DOHH2 (cell line): Measurements from ENCODE around the gene GABARAPL2.
"Not testable (repeated sequence)": the region's sequence is repeated elsewhere in the genome, so short reads cannot be mapped to it uniquely, and the experiment has no call there.

Experiments used
- H3F3A ChIP-seq: fragments of 200-600 bp; sonication (generic), shearing (Covaris generic); 2 replicates; pipeline ENCODE4 v1.6.0; 2016; ENCODE audit warnings: antibody characterized with exemption, mild to moderate bottlenecking; ENCODE audit not compliant: control insufficient read depth, insufficient read depth
- H3K27ac ChIP-seq: fragments of 200-600 bp; sonication (generic); 2 replicates; pipeline ENCODE4 v1.5.1; 2014; ENCODE audit warnings: low read depth, mild to moderate bottlenecking, low read length, moderate library complexity
- H3K27me3 ChIP-seq: fragments of 200-600 bp; sonication (generic); 2 replicates; pipeline ENCODE4 v1.6.1; 2014; ENCODE audit warnings: mild to moderate bottlenecking, low read length, mixed read lengths; ENCODE audit not compliant: control insufficient read depth
- H3K36me3 ChIP-seq: fragments of 200-600 bp; sonication (generic); 2 replicates; pipeline ENCODE4 v1.6.1; 2014; ENCODE audit warnings: mild to moderate bottlenecking, low read length, moderate library complexity, mixed read lengths; ENCODE audit not compliant: control insufficient read depth
- H3K4me1 ChIP-seq: fragments of 200-600 bp; sonication (generic); 2 replicates; pipeline ENCODE4 v1.6.1; 2014; ENCODE audit warnings: mild to moderate bottlenecking, low read length, mixed read lengths; ENCODE audit not compliant: control insufficient read depth
- H3K4me2 ChIP-seq: fragments of 200-600 bp; sonication (generic); 2 replicates; pipeline ENCODE4 v1.6.0; 2014; ENCODE audit warnings: mild to moderate bottlenecking, low read length, moderate library complexity
- H3K4me3 ChIP-seq: fragments of 200-600 bp; sonication (generic); 2 replicates; pipeline ENCODE4 v1.5.1; 2014; ENCODE audit warnings: mild to moderate bottlenecking, low read length, mixed read lengths
- H3K79me2 ChIP-seq: fragments of 200-600 bp; sonication (generic); 2 replicates; pipeline ENCODE4 v1.6.1; 2014; ENCODE audit warnings: mild to moderate bottlenecking, low read length, mixed read lengths; ENCODE audit not compliant: control insufficient read depth
- H3K9me2 ChIP-seq: fragments of 200-600 bp; sonication (generic); replicated peaks from 2 replicates; pipeline ENCODE4 v1.6.1; 2014; ENCODE audit warnings: mild to moderate bottlenecking, low read length, mixed read lengths; ENCODE audit not compliant: control insufficient read depth
- H3K9me3 ChIP-seq: fragments of 200-600 bp; sonication (generic); 2 replicates; pipeline ENCODE4 v1.6.1; 2014; ENCODE audit warnings: antibody characterized with exemption, low read length, mixed read lengths; ENCODE audit not compliant: control insufficient read depth, insufficient read depth
- H4K20me1 ChIP-seq: fragments of 200-600 bp; sonication (generic); 2 replicates; pipeline ENCODE4 v1.6.0; 2014; ENCODE audit warnings: low read depth, mild to moderate bottlenecking, antibody characterized with exemption, low read length, moderate library complexity; ENCODE audit not compliant: control insufficient read depth, insufficient read depth
- EZH2phosphoT487 ChIP-seq: fragments of 200-600 bp; sonication (generic); IDR thresholded peaks from 2 replicates; pipeline ENCODE4 v1.6.1; 2017; ENCODE audit warnings: borderline replicate concordance, mild to moderate bottlenecking, antibody characterized with exemption, low read length, moderate library complexity, mixed read lengths
- TF ChIP-seq, protein P1 (sequence below): fragments of 200-600 bp; sonication (generic); IDR thresholded peaks from one replicate; pipeline ENCODE4 v1.5.1; 2014; ENCODE audit warnings: antibody characterized with exemption, mild to moderate bottlenecking, low read depth, low read length; ENCODE audit not compliant: poor library complexity, severe bottlenecking

The GABARAPL2 gene

DNA sequence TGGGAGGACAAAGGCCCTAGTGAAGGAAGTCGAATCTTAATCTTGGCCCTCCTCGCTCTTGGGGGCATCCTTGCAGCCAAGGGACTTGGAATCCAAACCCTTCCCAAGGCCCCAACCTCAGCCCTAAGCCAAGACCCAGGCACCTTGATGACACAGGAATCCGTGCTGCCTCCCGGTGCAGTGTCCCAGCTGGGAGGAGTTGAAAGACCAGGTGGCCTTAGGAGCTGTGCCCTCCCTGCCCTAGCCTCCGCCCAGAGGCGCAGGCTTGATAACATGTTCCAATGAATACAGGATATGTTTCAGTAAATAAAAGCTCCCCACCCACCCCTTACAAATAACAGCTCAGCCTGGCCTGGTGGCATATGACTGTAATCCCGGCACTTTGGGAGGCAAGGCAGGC lies 30.3 kb upstream of the GABARAPL2 start, which contains the start of gene CHST5:
Gene CHST5, minus strand, starts transcription at position 208 of the 400 bp plus-strand sequence. CDS start 5,724 bp downstream, outside the sequence.
- Histone ChIP-seq H3K4me2 (no peak within 1 kb of the TSS), H3K27me3 (no peaks in the 10 kb centered on the region), H4K20me1 (no peaks in the 10 kb centered on the region), H3K9me3 (no peaks in the 10 kb centered on the region), H3K27ac (no peak within 1 kb of the TSS), H3K9me2 (no peaks in the 10 kb centered on the region), H3K4me1 (no peaks in the 10 kb centered on the region), H3K79me2 (no peaks in the 10 kb centered on the region), H3K36me3 (peaks cover 7% of the 10 kb centered on the region), H3K4me3 (no peak within 1 kb of the TSS), H3F3A (no peaks in the 10 kb centered on the region)
- TF ChIP-seq, protein P1, sequence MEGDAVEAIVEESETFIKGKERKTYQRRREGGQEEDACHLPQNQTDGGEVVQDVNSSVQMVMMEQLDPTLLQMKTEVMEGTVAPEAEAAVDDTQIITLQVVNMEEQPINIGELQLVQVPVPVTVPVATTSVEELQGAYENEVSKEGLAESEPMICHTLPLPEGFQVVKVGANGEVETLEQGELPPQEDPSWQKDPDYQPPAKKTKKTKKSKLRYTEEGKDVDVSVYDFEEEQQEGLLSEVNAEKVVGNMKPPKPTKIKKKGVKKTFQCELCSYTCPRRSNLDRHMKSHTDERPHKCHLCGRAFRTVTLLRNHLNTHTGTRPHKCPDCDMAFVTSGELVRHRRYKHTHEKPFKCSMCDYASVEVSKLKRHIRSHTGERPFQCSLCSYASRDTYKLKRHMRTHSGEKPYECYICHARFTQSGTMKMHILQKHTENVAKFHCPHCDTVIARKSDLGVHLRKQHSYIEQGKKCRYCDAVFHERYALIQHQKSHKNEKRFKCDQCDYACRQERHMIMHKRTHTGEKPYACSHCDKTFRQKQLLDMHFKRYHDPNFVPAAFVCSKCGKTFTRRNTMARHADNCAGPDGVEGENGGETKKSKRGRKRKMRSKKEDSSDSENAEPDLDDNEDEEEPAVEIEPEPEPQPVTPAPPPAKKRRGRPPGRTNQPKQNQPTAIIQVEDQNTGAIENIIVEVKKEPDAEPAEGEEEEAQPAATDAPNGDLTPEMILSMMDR: no peak

DNA sequence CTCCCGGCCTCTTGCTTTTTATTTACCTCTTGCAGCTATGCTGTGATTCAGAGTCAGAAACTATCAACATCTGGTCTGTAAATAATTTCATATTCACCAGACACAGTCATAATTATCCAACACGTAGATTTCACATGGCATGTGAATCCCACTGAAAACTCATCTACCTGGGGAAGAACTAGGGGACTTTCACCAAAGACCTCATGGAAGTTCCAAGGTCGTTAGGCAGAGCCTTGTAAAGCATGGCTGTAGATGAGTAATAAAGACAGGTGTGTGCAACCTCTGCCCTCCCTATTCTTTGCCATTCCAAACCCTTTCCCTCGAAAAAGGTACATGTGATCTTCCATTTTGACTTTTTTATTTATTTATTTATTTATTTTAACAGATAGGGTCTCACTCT lies 28.4 kb upstream of the GABARAPL2 start:
- no peaks in the 10 kb centered on the region for H3K27me3 ChIP-seq
- H3K4me2 ChIP-seq: no peak overlapping the region
- H3K9me2 ChIP-seq: no peaks in the 10 kb centered on the region
- H3K4me3 ChIP-seq: no peak overlapping the region
- TF ChIP-seq, protein P1: no peak
- no peak for TF ChIP-seq EZH2phosphoT487
- H3K4me1 ChIP-seq: no peaks in the 10 kb centered on the region
- H3K27ac ChIP-seq: no peak overlapping the region
- H3K9me3 ChIP-seq: no peaks in the 10 kb centered on the region
- no peaks in the 10 kb centered on the region for H4K20me1 ChIP-seq
- H3K36me3 ChIP-seq: peaks cover 12% of the 10 kb centered on the region
- H3K79me2 ChIP-seq: no peaks in the 10 kb centered on the region
- H3F3A ChIP-seq: no peaks in the 10 kb centered on the region

DNA sequence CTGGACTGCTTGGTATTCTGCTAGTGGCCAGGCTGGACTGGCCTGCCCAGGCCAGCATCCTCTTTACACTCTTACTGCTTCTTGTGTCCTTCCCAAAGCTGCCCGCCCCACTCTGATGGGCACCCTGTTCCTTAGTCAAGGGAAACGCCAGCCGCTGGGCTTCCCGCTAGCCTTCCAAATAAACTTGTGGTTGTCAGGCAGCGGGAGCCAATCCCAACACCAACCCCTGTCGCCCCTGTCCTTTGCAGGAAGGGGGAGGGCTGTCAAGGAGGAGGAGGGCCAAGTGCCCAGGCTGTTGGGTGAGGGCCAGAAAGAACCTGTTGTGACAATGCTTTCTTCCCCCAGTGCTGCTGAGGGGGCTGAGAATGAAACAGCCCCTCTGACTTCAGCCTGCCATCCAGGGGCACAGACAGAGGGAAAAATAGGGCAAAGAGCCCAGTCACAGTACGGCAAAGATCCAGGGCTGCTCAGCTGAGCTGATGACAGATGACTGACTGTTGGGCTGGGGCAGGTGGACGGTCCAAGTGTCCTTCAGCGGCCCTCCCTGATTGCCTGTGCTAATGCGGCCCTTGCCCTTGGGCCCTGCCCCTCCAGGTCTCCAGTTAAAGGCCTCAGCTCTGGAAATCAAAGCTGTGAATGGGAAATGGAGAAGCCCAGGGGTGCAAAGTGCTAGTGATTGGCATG lies 27.2 kb upstream of the GABARAPL2 start:
- not testable (repeated sequence) for H3K4me2 ChIP-seq, H4K20me1 ChIP-seq, H3K9me3 ChIP-seq, H3F3A ChIP-seq, H3K79me2 ChIP-seq, H3K9me2 ChIP-seq, H3K4me3 ChIP-seq, H3K27ac ChIP-seq, H3K4me1 ChIP-seq, H3K27me3 ChIP-seq
- peaks cover 12% of the 10 kb centered on the region for H3K36me3 ChIP-seq

DNA sequence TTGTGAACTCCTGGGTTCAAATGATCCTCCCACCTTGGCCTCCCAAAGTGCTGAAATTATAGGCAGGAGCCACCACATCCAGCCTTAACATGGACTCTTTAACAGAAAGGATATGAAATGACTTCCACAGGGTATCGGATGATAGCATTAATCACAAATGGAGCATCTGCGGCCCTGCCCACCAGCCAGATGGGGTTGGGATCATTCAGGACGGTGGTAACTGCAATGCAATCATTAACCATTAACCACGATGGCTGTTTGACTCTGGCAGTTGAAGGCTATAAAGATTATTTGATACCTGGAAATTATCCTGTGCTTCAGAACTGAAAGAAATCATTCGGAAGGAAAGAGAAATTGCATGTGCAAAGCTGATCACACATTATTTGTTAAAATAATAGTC lies 24.9 kb upstream of the GABARAPL2 start:
- Histone ChIP-seq H3K27me3 (no peaks in the 10 kb centered on the region), H3F3A (no peaks in the 10 kb centered on the region)
- TF ChIP-seq, protein P1: no peak
- TF ChIP-seq EZH2phosphoT487: no peak

DNA sequence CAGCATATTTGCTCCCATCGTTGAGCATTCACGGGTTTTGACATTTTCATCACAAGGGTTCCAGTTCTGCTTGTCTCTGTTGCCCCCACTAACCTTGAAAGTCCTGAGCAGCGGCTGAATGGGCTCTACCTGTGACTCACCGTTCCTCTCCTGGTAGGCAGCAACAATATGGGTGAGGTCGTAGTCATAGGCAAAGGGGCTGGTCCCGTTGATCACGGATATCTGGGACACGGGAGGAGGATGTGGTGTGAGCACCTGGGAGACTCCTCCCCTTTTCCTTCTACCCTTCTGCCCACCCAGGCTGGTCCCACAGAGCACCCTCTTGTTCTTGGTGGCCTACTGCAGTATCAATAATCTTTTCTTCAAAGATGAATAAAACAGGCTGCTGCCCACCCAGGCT lies 23.7 kb upstream of the GABARAPL2 start:
- not testable (repeated sequence) for H4K20me1 ChIP-seq, H3F3A ChIP-seq, H3K27ac ChIP-seq, H3K9me3 ChIP-seq, H3K4me3 ChIP-seq, H3K4me2 ChIP-seq, H3K9me2 ChIP-seq, H3K27me3 ChIP-seq, H3K4me1 ChIP-seq, H3K79me2 ChIP-seq
- peaks cover 12% of the 10 kb centered on the region for H3K36me3 ChIP-seq

More for the DNA sequence above, 24.9 kb upstream of the GABARAPL2 start:
- H3K4me2 ChIP-seq: no peak overlapping the region
- H3K9me3 ChIP-seq: no peaks in the 10 kb centered on the region
- no peaks in the 10 kb centered on the region for H3K4me1 ChIP-seq
- no peaks in the 10 kb centered on the region for H4K20me1 ChIP-seq
- peaks cover 12% of the 10 kb centered on the region for H3K36me3 ChIP-seq
- no peak overlapping the region for H3K27ac ChIP-seq
- H3K79me2 ChIP-seq: no peaks in the 10 kb centered on the region
- H3K9me2 ChIP-seq: no peaks in the 10 kb centered on the region
- no peak overlapping the region for H3K4me3 ChIP-seq

DNA sequence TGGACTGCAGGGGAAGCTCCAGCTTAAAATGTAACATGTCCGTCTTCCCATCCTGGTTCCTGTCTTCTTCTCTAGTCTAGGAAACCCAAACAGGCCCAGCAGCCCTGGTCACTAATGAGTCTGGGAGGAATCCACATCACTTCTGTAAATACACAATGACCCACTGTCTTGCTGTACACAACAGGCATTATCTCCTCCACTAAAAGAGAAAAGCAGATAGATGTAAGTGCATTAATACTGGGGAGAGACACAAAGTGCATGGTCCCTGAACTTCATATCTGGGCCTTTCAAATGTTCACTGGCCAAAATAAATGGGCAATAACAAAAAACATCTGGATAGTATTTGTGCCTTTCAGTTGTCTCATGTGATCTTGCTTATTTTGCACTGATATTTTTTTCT lies 20.3 kb upstream of the GABARAPL2 start:
- H3K4me2 ChIP-seq: not testable (repeated sequence)

More for the DNA sequence above, 20.3 kb upstream of the GABARAPL2 start:
- H3K4me3 ChIP-seq, H3K36me3 ChIP-seq, H3K9me2 ChIP-seq, H4K20me1 ChIP-seq, H3K9me3 ChIP-seq, H3K4me1 ChIP-seq, H3K27ac ChIP-seq, H3F3A ChIP-seq, H3K79me2 ChIP-seq, H3K27me3 ChIP-seq: not testable (repeated sequence)
